RPMI7951 (cell line): ENCODE measurements around the gene URB1. TPM values are rescaled to one million over a fixed set of nuclear protein-coding genes. Genes with fewer than 3 reads are reported as not detected.
"Not testable (repeated sequence)": the region's sequence is repeated elsewhere in the genome, so short reads cannot be mapped to it uniquely, and the experiment has no call there.

ENCODE experiments used
- DNase-seq: peaks from one replicate; pipeline ENCODE4 v3.0.0-alpha.2; 2012; ENCODE audit warnings: low read depth
- total RNA-seq: library from RNA; depleted of rRNA; stranded (reverse); fragments of >200 nt; shearing (Covaris generic); gene quantifications from 2 replicates; pipeline ENCODE4 v1.2.3, GENCODE V29; 2014

The URB1 gene
- total RNA-seq, 1 experiment from 2014 or later = 7.2 TPM

DNA sequence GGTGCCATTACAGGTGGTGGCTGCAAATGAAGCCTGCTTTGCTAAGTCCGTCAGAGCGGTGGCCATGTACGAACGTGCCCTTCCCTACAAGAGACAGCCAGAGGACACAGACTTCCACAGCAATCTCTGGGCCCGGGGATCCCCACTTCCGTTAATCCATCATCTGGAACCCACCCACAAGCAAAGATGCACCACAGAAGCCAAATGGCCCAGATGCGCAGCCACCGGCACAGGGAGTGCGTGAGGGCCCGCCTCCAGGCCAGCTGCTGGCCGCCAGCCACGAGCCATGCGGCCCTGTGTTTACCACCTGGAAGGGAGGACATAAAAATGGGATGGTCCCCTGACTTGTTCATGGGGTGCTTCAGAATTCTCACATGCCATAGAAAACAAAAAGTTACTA lies 72.1 kb downstream of the URB1 start:
- no peak for DNase-seq

- DNase-seq = no peak
Measured at GRCh38 chr21:32320059-32320458, 72.8 kb downstream of the URB1 start.

DNA sequence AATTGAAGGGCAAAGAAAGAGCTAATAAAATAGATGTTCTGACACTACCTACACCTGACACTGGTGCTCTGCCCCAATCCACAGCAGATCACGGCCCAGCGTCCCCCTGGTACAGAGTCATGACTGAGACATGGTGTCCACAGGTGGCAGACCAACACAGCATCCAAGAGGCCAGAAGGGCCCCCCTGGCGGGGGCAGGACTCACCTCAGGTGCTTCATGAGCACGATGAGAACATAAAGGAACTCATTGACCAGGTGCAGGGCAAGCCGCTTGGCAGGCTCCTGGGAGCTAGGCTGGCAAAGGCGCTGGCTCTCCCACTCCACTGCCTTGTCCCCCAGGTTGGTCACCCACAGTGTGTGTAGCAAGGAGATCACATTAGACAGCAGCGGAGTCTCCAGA lies 73.8 kb downstream of the URB1 start:
- no peak for DNase-seq

DNA sequence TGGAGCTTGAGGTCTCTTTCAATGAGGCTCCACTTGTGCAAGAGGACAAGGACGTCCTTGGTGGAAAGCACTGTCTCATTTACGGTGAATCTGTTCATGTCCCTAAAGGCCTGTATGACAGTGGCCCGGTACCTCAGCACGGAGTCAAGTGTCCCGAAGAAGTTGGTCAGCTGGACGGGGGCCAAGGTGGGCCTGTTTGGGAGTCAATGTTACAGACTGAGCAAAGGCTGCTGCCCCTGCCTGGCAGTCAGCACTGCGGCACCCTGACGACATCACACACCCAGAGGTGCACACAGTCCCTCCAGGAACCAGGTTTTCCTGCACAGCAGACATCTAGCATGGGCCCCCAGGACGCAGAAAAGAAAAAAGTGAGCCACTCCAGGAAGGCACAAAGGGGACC lies 75.1 kb downstream of the URB1 start:
- no peak for DNase-seq

GRCh38 chr21:32316361-32317215 lies 76.2 kb downstream of the URB1 start:
- no peak for DNase-seq

- DNase-seq = no peak
Measured at GRCh38 chr21:32315511-32316281, 77.1 kb downstream of the URB1 start.

DNA sequence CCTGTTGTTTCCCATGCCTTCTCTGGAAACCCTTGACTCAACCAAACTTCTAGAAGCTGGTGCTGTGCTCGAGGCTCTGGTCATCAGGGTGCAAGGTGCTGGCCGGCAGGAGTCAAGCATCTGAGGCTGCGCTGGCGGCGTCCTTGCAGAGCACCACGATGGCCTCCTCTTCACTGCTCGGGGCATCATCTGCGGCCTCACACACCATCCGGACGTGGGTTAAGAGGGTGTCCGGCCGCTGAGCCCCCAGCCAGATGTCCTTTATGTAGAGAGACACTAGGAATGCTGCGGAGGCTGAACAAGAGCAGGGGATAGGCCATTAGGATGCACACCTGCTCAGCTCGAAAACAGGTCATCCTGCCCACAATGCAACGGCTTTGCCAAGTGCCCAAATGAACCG lies 78.0 kb downstream of the URB1 start:
- DNase-seq = no peak

DNA sequence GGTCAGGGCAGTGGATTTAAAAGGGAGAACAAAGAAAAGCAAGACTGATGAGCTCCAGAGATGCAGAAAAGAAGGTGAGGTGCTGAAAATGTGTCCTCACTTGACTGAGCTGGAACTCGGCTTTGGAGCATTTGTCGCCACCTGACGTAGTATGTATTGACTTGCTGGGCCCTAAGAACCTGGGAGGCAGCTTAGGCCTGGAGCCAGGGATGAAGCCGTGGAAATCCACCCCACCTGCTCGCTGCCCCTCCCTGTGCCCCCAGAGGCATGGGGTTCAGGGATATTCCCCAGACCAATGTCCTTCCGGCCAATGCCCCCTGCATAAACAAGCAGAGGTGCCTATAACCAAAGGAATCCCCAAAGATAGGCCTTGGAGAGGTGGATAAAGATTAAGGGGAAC lies 79.8 kb downstream of the URB1 start:
- DNase-seq = no peak

DNA sequence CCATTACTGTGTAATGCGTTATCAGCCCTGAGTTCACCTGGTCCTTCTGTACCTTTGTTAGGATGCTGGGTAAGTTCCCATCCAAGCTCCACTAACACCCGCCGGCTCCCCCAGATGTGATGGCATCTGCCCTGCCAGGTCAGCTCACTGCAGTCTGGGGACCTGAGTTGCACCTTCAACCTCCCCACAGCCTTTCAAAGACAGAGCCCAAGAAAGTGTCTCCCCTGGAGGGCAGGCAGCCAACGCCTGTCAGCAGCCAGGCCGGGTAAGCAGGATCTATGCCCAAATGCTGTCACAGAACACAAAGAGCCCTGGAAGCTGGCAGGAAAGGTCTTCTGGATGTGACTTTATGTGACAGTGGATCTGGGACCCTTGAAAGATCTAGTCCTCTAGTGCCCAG lies 80.5 kb downstream of the URB1 start:
- DNase-seq = no peak

GRCh38 chr21:32311621-32312020 lies 81.2 kb downstream of the URB1 start:
- DNase-seq = no peak

GRCh38 chr21:32310976-32311375 lies 81.8 kb downstream of the URB1 start:
- not testable (repeated sequence) for DNase-seq

GRCh38 chr21:32309906-32310460 lies 82.8 kb downstream of the URB1 start:
- DNase-seq = no peak

DNA sequence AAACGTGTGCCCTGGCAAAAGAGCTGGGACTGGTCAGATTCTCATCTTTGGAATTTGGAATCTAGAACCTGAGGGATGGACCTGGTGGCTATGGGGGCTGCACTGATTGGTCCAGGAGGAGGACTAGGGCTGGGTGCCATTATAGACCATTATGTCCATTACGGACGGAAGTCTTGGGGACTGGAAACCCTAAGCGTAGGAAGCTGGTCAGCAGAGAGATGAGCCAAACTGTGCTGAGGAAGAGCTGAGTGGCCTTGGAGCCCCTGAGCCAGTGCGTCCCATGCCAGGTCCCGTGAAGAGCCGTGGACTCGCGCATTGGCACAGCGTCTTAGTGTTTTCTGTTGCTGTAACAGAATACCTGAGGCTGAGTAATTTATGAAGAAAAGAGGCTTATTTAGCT lies 84.1 kb downstream of the URB1 start:
- no peak for DNase-seq

DNA sequence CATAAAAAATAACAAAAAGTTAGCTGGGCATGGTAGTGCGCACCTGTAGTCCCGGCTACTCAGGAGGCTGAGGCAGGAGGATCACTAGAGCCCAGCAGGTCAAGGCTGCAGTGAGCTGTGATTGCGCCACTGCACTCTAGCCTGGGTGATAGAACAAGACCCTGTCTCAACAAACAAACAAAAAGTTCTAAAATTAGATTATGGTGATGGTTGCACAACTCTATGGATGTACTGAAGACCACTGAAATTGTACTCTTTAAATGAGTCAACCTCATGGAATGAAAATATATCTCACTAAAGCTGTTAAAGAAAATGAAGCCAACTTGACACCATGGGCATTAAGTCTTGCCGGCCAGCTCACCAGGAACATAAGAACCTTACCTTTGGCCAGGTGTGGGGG lies 85.1 kb downstream of the URB1 start:
- no peak for DNase-seq

DNA sequence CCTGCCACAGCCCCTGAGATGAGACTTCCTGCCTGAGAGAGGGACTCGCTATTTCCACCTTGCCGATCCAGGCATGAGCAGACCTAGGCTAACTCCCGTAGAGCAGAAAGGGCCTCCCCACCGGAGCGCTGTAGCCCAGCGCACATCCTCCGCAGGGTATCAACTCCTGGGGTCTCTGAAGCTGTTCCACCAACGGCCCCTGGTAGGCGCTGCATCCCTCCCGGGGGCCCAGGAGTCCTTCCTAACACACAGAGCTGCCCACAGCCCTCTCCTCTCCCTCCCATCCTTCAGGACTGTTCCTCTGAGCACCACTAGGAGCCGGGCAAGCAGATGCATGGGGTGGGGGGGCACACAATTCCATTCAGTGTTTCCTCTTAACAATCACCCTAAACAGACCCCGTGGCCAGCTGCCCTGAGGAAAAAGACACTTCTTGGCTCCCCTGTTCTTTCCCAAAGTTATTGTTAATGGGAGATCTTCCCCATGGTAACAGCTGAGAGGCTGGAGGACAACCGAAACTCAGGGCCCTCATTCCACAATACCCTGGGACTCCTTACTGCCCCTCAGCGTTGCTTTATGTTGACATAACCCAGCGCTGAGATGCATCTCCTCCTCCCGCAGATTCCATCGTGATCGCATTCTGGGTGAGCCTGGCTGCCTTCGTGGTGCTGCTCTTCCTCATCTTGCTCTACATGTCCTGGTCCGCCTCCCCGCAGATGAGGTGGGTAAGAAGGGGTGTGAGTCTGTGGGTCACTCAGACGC lies 86.6 kb downstream of the URB1 start:
- DNase-seq = no peak

GRCh38 chr21:32304998-32305397 lies 87.8 kb downstream of the URB1 start:
- DNase-seq = no peak

GRCh38 chr21:32303385-32303784 lies 89.4 kb downstream of the URB1 start:
- no peak for DNase-seq

- DNase-seq = no peak
Measured at GRCh38 chr21:32302560-32302959, 90.3 kb downstream of the URB1 start.

GRCh38 chr21:32301596-32301995 lies 91.2 kb downstream of the URB1 start:
- no peak for DNase-seq

DNA sequence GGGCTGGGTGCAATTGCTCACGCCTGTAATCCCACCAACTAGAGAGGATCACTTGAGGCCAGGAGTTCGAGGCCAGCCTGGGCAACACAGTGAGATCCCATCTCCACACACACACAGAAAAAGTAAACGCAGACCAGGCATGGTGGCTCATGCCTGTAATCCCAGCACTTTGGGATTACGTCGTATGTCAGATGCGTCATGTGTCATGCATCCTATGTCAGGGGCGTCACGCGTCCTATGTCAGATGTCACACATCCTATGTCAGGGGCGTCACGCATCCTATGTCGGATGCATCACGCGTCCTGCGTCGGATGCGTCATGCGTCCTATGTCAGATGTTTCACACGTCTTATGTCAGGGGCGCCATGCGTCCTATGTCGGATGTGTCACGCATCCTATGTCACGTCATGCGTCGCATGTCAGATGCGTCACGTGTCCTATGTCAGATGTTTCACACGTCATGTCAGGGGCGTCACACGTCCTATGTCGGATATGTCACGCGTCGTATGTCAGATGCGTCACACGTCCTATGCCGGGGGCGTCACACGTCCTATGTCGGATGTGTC lies 92.6 kb downstream of the URB1 start:
- DNase-seq = no peak

- DNase-seq = no peak
Measured at GRCh38 chr21:32299695-32300094, 93.1 kb downstream of the URB1 start.

GRCh38 chr21:32298658-32299081 lies 94.1 kb downstream of the URB1 start, which contains the start of gene MRAP:
Gene MRAP (plus strand): TSS chr21:32298855. CDS start chr21:32298972, 117 bp downstream.
- DNase-seq = no peak
